GM12878 (cell line): ENCODE data around the gene ACKR2. TPM values are rescaled to one million over a fixed set of nuclear protein-coding genes. Genes with fewer than 3 reads are reported as not detected.

Experiments
- ATAC-seq: fragments of 200-7000 bp; cut with Tn5 transposase; 3 replicates; pipeline ENCODE4 v1.9.1; 2020; ENCODE audit warnings: mild to moderate bottlenecking, moderate library complexity
- BruUV-seq: library from RNA; stranded (reverse); fragments of 400-500 nt; replicated peaks from 2 replicates; lab custom pipeline; 2021; lab: Mats Ljungman, UMichigan
- CTCF ChIA-PET: fragments of 300-600 bp; sonication (Branson Sonifier 250); formaldehyde crosslinking; extraction: SDS; loops from one replicate; lab custom pipeline; 2021; ENCODE audit warnings: inconsistent platforms; lab: Yijun Ruan, JAX
- POLR2A ChIA-PET: fragments of 350-600 bp; formaldehyde crosslinking; extraction: SDS; loops from one replicate; lab custom pipeline; 2021; ENCODE audit warnings: inconsistent platforms; lab: Charles Lee
- RAD21 ChIA-PET: fragments of 300-600 bp; sonication (Branson Sonifier 250); formaldehyde crosslinking; loops from one replicate; lab custom pipeline; 2023; ENCODE audit warnings: antibody characterized with exemption; ENCODE audit not compliant: unreplicated experiment; lab: Charles Lee
- SMC1A ChIA-PET: fragments of 300-600 bp; sonication (Branson Sonifier 250); formaldehyde crosslinking; loops from one replicate; lab custom pipeline; 2023; ENCODE audit not compliant: unreplicated experiment, uncharacterized antibody; lab: Charles Lee
- DNase-seq: peaks from one replicate; pipeline ENCODE4 v3.0.0-alpha.2; 2011; ENCODE audit warnings: low read depth, low spot score
- FAIRE-seq: peaks from 3 replicates; lab custom pipeline; 2011; peaks lifted over from hg19 to GRCh38; lab: Jason Lieb, UNC
- H2AFZ ChIP-seq: 2 replicates; pipeline ENCODE4 v1.6.0; 2011; ENCODE audit warnings: low read depth, low read length, control low read depth; ENCODE audit not compliant: control insufficient read depth
- H3K27ac ChIP-seq: 2 replicates; pipeline ENCODE4 v1.5.1; 2011; ENCODE audit warnings: control low read depth; ENCODE audit not compliant: control insufficient read depth, insufficient read depth
- H3K27me3 ChIP-seq, 2 experiments: replicated peaks in 1 of 2; 2 replicates each; pipeline versions ENCODE4 v1.6.0 to v1.6.1; 2011; ENCODE audit warnings: low read length in 1 of 2; ENCODE audit not compliant: control insufficient read depth in 2 of 2, insufficient read depth in 2 of 2
- H3K36me3 ChIP-seq, 2 experiments: 2 replicates each; pipeline ENCODE4 v1.5.1; 2011; ENCODE audit warnings: low read length in 1 of 2; ENCODE audit not compliant: control insufficient read depth in 2 of 2, insufficient read depth in 2 of 2
- H3K4me1 ChIP-seq: 2 replicates; pipeline ENCODE4 v1.6.1; 2011; ENCODE audit warnings: mild to moderate bottlenecking, low read length, moderate library complexity, mixed read lengths; ENCODE audit not compliant: control insufficient read depth, insufficient read depth
- H3K4me2 ChIP-seq: 2 replicates; pipeline ENCODE4 v1.6.0; 2011; ENCODE audit warnings: control low read depth; ENCODE audit not compliant: control insufficient read depth, insufficient read depth
- H3K4me3 ChIP-seq: fragments of 200-600 bp; sonication (generic); 2 replicates; pipeline ENCODE4 v1.5.1; 2016
- H3K79me2 ChIP-seq: 2 replicates; pipeline ENCODE4 v1.6.0; 2011; ENCODE audit warnings: low read length; ENCODE audit not compliant: control insufficient read depth, insufficient read depth
- H3K9ac ChIP-seq: 2 replicates; pipeline ENCODE4 v1.8.0; 2011; ENCODE audit warnings: low read length, control low read depth, mixed read lengths; ENCODE audit not compliant: control insufficient read depth, insufficient read depth
- H3K9me3 ChIP-seq: replicated peaks from 3 replicates; pipeline ENCODE4 v1.5.1; 2011; ENCODE audit warnings: mild to moderate bottlenecking, low read length; ENCODE audit not compliant: control insufficient read depth, insufficient read depth
- H4K20me1 ChIP-seq: 2 replicates; pipeline ENCODE4 v1.6.0; 2011; ENCODE audit not compliant: control insufficient read depth, insufficient read depth
- CBX5 ChIP-seq: sonication (generic); IDR thresholded peaks from 2 replicates; pipeline ENCODE4 v1.6.1; 2016; ENCODE audit warnings: low read depth, moderate library complexity, mild to moderate bottlenecking, inconsistent platforms
- DPF2 ChIP-seq: fragments of 450-650 bp; IDR thresholded peaks from 2 replicates; pipeline ENCODE4 v1.6.1; 2017; ENCODE audit warnings: mild to moderate bottlenecking
- GATAD2B ChIP-seq: fragments of 450-650 bp; conservative IDR thresholded peaks from 2 replicates; pipeline ENCODE4 v1.6.1; 2017; ENCODE audit warnings: low read depth, mild to moderate bottlenecking, moderate library complexity
- IKZF1 ChIP-seq: fragments of 450-650 bp; conservative IDR thresholded peaks from 2 replicates; pipeline ENCODE4 v1.6.1; 2017; ENCODE audit warnings: antibody characterized with exemption, mild to moderate bottlenecking
- MYC ChIP-seq: IDR thresholded peaks from 2 replicates; pipeline ENCODE4 v1.6.1; 2011; ENCODE audit warnings: mild to moderate bottlenecking, low read length, moderate library complexity, inconsistent platforms; ENCODE audit not compliant: insufficient read depth, insufficient replicate concordance, insufficient read length, severe bottlenecking
- POLR2AphosphoS2 ChIP-seq: IDR thresholded peaks from 2 replicates; pipeline ENCODE4 v1.6.1; 2011; ENCODE audit warnings: low read depth, mild to moderate bottlenecking, low read length, improper control_type of control experiment, moderate library complexity
- RAD21 ChIP-seq: IDR thresholded peaks from 2 replicates; pipeline ENCODE4 v1.6.1; 2011; ENCODE audit warnings: mild to moderate bottlenecking, low read depth, low read length, moderate library complexity; ENCODE audit not compliant: insufficient read depth
- RFX5 ChIP-seq: IDR thresholded peaks from 2 replicates; pipeline ENCODE4 v1.6.1; 2011; ENCODE audit warnings: low read depth, low read length, improper control_type of control experiment
- SMAD1 ChIP-seq: fragments of 450-650 bp; IDR thresholded peaks from 2 replicates; pipeline ENCODE4 v1.6.1; 2018; ENCODE audit warnings: mild to moderate bottlenecking, low read depth; ENCODE audit not compliant: partially characterized antibody
- ZNF207 ChIP-seq: fragments of 450-650 bp; IDR thresholded peaks from 2 replicates; pipeline ENCODE4 v1.6.1; 2014; ENCODE audit warnings: antibody characterized with exemption, mild to moderate bottlenecking, borderline replicate concordance
- ZNF217 ChIP-seq: fragments of 450-650 bp; IDR thresholded peaks from 2 replicates; pipeline ENCODE4 v1.6.1; 2017; ENCODE audit warnings: antibody characterized with exemption, mild to moderate bottlenecking
- WGBS: methylation state at CpG from one replicate; pipeline ENCODE4 v1.1.6; 2016; ENCODE audit warnings: low lambda C conversion rate; ENCODE audit not compliant: insufficient replicate concordance, insufficient coverage; ENCODE audit errors: missing lambda C conversion rate; 5-methylcytosine and 5-hydroxymethylcytosine counted together
- in situ Hi-C: fragments of 300-500 bp; cut with MboI; formaldehyde crosslinking; loops from 9 replicates; pipeline ENCODE4 v1.14.3; 2018; ENCODE audit warnings: mixed read lengths
- intact Hi-C: fragments of 100-400 bp; cut with micrococcal nuclease; formaldehyde crosslinking; loops from one replicate; pipeline ENCODE4 v1.14.2; 2022; ENCODE audit not compliant: unreplicated experiment
- polyA plus RNA-seq, 11 experiments: library from polyadenylated mRNA; depleted of rRNA in 4 of 11; unstranded in 6 of 11; stranded (reverse) in 5 of 11; fragments of >200 nt; fragmentation: Nextera tagmentation in 4 of 11; fragmentation: Illumina TruSeq in 1 of 11; extraction: Ambion mirVana in 4 of 11; extraction: Trizol in 1 of 11; gene quantifications; 1 replicate in 1 of 11; 2 replicates in 10 of 11; pipeline versions ENCODE4 v1.2.1 to v1.2.3, GENCODE V29; 2011 to 2016; ENCODE audit warnings: inconsistent platforms in 2 of 11, missing spikeins in 2 of 11, low read depth in 1 of 11
- total RNA-seq, 4 experiments: library from RNA; depleted of rRNA in 3 of 4; stranded (reverse); fragments of >200 nt in 3 of 4; fragmentation: Illumina TruSeq in 1 of 4; extraction: Trizol in 1 of 4; gene quantifications; 2 replicates each; pipeline versions ENCODE4 v1.2.1 to v1.2.3, GENCODE V29; 2013 to 2021
- TF ChIP-seq, protein P1 (sequence below): IDR thresholded peaks from 2 replicates; pipeline ENCODE4 v1.6.1; 2011; ENCODE audit warnings: low read depth, low read length, improper control_type of control experiment, borderline replicate concordance
- TF ChIP-seq, protein P2 (sequence below): IDR thresholded peaks from 2 replicates; pipeline ENCODE4 v1.6.1; 2011; ENCODE audit warnings: borderline replicate concordance, low read depth, mild to moderate bottlenecking, moderate library complexity, mixed read lengths, low read length; ENCODE audit not compliant: insufficient read depth; ENCODE audit errors: extremely low read length

Gene ACKR2
- total and polyA plus RNA-seq, 10 of the 15 experiments (the other 5 are each of a cell fraction or from before 2014, with no cell fraction given) = 0.05 to 0.91 (median 0.23) TPM; not detected in 2

DNA sequence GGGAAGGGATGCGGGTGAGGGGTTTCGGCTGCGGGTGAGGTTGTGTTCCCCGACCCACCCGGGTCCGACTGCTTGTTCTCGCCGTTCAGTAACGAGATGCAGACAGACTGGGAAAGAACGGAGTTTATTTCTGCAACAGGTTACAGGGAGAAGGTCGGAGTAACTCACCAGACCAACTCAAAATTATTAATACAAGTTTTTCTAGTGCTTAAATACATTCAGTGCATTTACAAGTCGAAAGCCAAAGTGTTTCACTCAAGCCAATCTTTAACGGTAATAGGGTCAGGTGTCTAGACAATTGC lies 4.5 kb upstream of the ACKR2 start:
- SMC1A ChIA-PET = interaction anchor here (0.9 to 1.1 kb wide), 2 partner anchors 10 to 19 kb away, joined by 3 to 4 read pairs; no protein-coding TSS in a partner anchor

More for the DNA sequence above, 4.5 kb upstream of the ACKR2 start:
- intact Hi-C loops (no loop called here), in situ Hi-C loops (no loop called here)
- peaks cover 34% of the 10 kb centered on the region for H3K79me2 ChIP-seq
- peak overlapping the region; percentile 66 for H3K4me3 ChIP-seq
- H3K27me3 ChIP-seq = no peaks in the 10 kb centered on the region
- no peaks in the 10 kb centered on the region for H3K36me3 ChIP-seq
- H3K4me1 ChIP-seq = no peaks in the 10 kb centered on the region; the same call in 1 of the 2 replicates
- H3K4me2 ChIP-seq = peak overlapping the region; percentile 92
- POLR2A ChIA-PET = interaction anchor here (1.1 to 2.0 kb wide), 2 partner anchors 9 to 11 kb away, joined by 5 to 14 read pairs; no protein-coding TSS in a partner anchor
- H3K27ac ChIP-seq = peak overlapping the region; percentile 63
- ATAC-seq = peak; percentile 6
- no peak for FAIRE-seq
- no peak for DNase-seq
- 2% methylated on average over 13 of the region's 13 CpGs for WGBS
- TF ChIP-seq, protein P1, sequence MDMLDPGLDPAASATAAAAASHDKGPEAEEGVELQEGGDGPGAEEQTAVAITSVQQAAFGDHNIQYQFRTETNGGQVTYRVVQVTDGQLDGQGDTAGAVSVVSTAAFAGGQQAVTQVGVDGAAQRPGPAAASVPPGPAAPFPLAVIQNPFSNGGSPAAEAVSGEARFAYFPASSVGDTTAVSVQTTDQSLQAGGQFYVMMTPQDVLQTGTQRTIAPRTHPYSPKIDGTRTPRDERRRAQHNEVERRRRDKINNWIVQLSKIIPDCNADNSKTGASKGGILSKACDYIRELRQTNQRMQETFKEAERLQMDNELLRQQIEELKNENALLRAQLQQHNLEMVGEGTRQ = no peak
- TF ChIP-seq RAD21 (no peak), ZNF217 (0 out of 2 replicates have a peak, but pooled peaks have one; percentile 19), CBX5 (no peak), GATAD2B (peak; percentile 2; the same call in 1 of the 2 replicates), POLR2AphosphoS2 (no peak), RFX5 (no peak), IKZF1 (no peak), DPF2 (0 out of 2 replicates have a peak, but pooled peaks have one; percentile 12), ZNF207 (no peak), MYC (no peak), SMAD1 (no peak)
- TF ChIP-seq, protein P2, sequence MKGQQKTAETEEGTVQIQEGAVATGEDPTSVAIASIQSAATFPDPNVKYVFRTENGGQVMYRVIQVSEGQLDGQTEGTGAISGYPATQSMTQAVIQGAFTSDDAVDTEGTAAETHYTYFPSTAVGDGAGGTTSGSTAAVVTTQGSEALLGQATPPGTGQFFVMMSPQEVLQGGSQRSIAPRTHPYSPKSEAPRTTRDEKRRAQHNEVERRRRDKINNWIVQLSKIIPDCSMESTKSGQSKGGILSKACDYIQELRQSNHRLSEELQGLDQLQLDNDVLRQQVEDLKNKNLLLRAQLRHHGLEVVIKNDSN = no peak
- no peaks in the 10 kb centered on the region for H4K20me1 ChIP-seq
- CTCF ChIA-PET = interaction anchor here (0.7 to 3.3 kb wide), 6 partner anchors 8 to 60 kb away, joined by 3 to 15 read pairs (median 4); no protein-coding TSS in a partner anchor
- BruUV-seq = TSS peak; percentile 87
- RAD21 ChIA-PET = interaction anchor here (0.8 to 1.4 kb wide), 2 partner anchors 21 to 26 kb away, joined by 4 to 6 read pairs; no protein-coding TSS in a partner anchor
- H2AFZ ChIP-seq = peak overlapping the region; percentile 93
- H3K9ac ChIP-seq = peak overlapping the region; percentile 74
- no peaks in the 10 kb centered on the region for H3K9me3 ChIP-seq
